ENCODE data around the gene GLRX.
"Not testable (repeated sequence)": the region's sequence is repeated elsewhere in the genome, so short reads cannot be mapped to it uniquely, and the experiment has no call there.

The GLRX gene

DNA sequence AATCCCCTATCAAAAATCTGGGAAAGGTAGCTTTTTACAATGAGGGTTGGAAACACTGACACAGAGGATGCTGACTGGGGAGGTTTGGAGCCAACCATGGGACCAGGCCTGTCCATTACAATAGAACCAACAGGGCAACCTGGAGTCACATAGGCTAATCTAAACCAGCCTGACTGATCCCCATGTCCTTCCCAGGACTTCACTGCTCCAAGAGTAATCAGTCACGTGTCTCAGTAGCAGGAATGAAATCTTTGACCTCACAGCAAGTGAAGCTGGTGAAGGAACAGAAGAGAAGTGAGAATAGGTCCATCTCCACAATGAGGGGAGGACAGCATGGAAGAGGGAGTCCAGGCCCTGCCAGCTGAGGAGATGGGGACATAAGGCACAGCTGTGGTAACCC, 16.0 kb upstream of the GLRX start:
- no peak overlapping the region for H3K9ac ChIP-seq
- no peak overlapping the region for H3K27ac ChIP-seq
- no peaks in the 10 kb centered on the region for H3K27me3 ChIP-seq (ENCODE audit: control insufficient read depth, insufficient read depth, low read length)
- H3K4me3 ChIP-seq (ENCODE audit: low read depth, low read length), result no peak overlapping the region
- H3K36me3 ChIP-seq (ENCODE audit: control insufficient read depth, insufficient read depth, low read length), result no peaks in the 10 kb centered on the region
- peaks cover 21% of the 10 kb centered on the region for H3K4me1 ChIP-seq
- no peaks in the 10 kb centered on the region for H3K9me3 ChIP-seq (ENCODE audit: control insufficient read depth, low read length)
- H3K79me2 ChIP-seq, result no peaks in the 10 kb centered on the region
- no peak overlapping the region for H3K4me2 ChIP-seq (ENCODE audit: low read length)
- TF ChIP-seq, protein P1, sequence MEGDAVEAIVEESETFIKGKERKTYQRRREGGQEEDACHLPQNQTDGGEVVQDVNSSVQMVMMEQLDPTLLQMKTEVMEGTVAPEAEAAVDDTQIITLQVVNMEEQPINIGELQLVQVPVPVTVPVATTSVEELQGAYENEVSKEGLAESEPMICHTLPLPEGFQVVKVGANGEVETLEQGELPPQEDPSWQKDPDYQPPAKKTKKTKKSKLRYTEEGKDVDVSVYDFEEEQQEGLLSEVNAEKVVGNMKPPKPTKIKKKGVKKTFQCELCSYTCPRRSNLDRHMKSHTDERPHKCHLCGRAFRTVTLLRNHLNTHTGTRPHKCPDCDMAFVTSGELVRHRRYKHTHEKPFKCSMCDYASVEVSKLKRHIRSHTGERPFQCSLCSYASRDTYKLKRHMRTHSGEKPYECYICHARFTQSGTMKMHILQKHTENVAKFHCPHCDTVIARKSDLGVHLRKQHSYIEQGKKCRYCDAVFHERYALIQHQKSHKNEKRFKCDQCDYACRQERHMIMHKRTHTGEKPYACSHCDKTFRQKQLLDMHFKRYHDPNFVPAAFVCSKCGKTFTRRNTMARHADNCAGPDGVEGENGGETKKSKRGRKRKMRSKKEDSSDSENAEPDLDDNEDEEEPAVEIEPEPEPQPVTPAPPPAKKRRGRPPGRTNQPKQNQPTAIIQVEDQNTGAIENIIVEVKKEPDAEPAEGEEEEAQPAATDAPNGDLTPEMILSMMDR (IDR thresholded peaks at IDR 0.05), result no peak
- no peak overlapping the region for H2AFZ ChIP-seq

DNA sequence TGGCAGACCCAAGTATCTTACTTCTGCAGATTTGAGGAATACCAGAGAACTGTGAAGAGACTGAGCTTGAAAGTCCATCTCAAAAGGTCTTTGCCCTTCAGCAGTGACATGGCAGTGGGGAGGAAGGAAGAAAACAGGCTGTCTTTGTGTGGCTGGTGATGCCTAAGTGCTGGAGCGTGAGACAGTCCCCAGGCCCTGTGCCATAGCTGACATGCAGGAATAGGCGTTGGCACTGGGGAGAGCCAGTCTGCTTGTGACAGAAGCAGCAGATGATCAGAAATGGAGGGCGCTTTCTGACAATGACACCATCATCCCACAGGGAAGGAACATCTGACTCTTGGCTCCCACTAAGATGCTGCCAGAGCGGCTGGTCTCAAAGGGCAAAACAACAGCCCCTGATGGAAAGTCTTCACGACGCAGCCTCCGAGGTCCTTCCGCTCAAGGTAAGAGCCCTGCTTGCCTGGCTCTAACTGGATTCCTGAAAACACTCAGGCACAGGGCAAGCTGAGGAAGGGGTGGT, 15.5 kb upstream of the GLRX start:
- Histone ChIP-seq H3K27ac (no peak overlapping the region), H3K79me2 (no peaks in the 10 kb centered on the region), H3K4me3 (ENCODE audit: low read depth, low read length) (no peak overlapping the region), H2AFZ (no peak overlapping the region), H3K27me3 (ENCODE audit: control insufficient read depth, insufficient read depth, low read length) (no peaks in the 10 kb centered on the region), H3K4me1 (peaks cover 16% of the 10 kb centered on the region), H3K4me2 (ENCODE audit: low read length) (no peak overlapping the region), H3K36me3 (ENCODE audit: control insufficient read depth, insufficient read depth, low read length) (no peaks in the 10 kb centered on the region), H3K9me3 (ENCODE audit: control insufficient read depth, low read length) (no peaks in the 10 kb centered on the region), H3K9ac (no peak overlapping the region)
- TF ChIP-seq, protein P1 (IDR thresholded peaks at IDR 0.05), result no peak

DNA sequence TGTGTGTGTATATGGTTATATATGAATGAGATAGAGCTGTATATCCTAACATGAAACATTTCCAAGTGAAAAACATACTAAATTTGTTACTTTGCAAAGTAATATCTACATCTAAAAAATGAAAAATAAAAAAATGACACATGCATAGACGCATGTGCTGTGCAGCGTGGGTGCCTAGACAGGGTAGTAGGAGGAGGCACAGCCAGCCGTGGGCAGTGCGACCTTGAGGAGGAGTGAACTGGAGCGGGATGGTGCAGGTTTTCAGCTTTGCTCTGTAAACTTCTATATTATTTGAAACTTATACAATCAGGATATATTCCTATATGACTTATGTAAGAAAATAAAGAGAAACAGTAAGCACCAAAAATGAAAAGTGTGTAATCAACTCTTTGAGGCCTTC, 15.0 kb upstream of the GLRX start:
- Histone ChIP-seq H3K36me3 (ENCODE audit: control insufficient read depth, insufficient read depth, low read length) (no peaks in the 10 kb centered on the region), H2AFZ (no peak overlapping the region), H3K27me3 (ENCODE audit: control insufficient read depth, insufficient read depth, low read length) (no peaks in the 10 kb centered on the region), H3K4me3 (ENCODE audit: low read depth, low read length) (no peak overlapping the region), H3K9me3 (ENCODE audit: control insufficient read depth, low read length) (no peaks in the 10 kb centered on the region), H3K4me2 (ENCODE audit: low read length) (no peak overlapping the region), H3K79me2 (no peaks in the 10 kb centered on the region), H3K27ac (no peak overlapping the region), H3K9ac (no peak overlapping the region), H3K4me1 (peaks cover 13% of the 10 kb centered on the region)
- TF ChIP-seq, protein P1 (IDR thresholded peaks at IDR 0.05), result no peak

DNA sequence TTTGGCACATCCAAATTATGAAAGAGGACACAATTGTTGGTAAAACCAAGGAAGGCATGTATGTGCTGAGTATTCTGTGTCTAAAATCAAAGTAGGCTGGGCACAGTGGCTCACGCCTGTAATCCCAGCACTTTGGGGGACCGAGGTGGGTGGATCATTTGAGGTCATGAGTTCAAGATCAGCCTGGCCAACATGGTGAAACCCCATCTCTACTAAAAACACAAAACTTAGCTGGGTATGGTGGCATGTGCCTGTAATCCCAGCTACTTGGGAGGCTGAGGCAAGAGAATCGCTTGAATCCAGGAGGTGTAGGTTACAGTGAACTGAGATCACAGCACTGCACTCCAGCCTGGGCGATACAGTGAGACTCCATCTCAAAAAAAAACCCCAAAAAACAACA, 14.4 kb upstream of the GLRX start:
- peaks cover 13% of the 10 kb centered on the region for H3K4me1 ChIP-seq
- H3K9me3 ChIP-seq (ENCODE audit: control insufficient read depth, low read length); H3K4me2 ChIP-seq (ENCODE audit: low read length); H3K79me2 ChIP-seq; H3K9ac ChIP-seq; H3K4me3 ChIP-seq (ENCODE audit: low read depth, low read length); H3K27me3 ChIP-seq (ENCODE audit: control insufficient read depth, insufficient read depth, low read length); H2AFZ ChIP-seq; H3K27ac ChIP-seq; H3K36me3 ChIP-seq (ENCODE audit: control insufficient read depth, insufficient read depth, low read length): not testable (repeated sequence)

DNA sequence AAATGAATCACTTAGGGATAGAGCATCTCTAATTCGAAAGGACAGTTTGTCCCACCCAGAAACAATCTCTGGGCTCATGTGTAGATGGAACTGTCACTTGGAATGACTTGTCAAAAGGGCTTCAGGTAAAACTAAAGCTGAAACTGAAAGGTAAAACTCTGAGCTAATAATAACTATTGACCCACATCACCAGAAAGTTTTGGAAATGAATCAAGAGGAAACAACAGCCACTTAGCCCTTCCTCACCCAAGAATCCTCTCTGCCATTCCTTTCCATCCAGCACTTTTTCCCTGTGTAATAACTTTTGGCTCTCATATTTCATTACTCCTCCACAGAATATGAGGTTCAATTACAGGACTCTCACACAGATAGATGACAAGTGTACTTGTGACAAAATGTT, 14.0 kb upstream of the GLRX start:
- peaks cover 13% of the 10 kb centered on the region for H3K4me1 ChIP-seq
- no peak overlapping the region for H3K4me3 ChIP-seq (ENCODE audit: low read depth, low read length)
- H3K27me3 ChIP-seq (ENCODE audit: control insufficient read depth, insufficient read depth, low read length), result no peaks in the 10 kb centered on the region
- H3K27ac ChIP-seq, result peak overlapping the region; percentile 11
- no peaks in the 10 kb centered on the region for H3K79me2 ChIP-seq
- H3K9me3 ChIP-seq (ENCODE audit: control insufficient read depth, low read length), result no peaks in the 10 kb centered on the region
- TF ChIP-seq, protein P1 (IDR thresholded peaks at IDR 0.05), result no peak
- H2AFZ ChIP-seq, result no peak overlapping the region
- H3K36me3 ChIP-seq (ENCODE audit: control insufficient read depth, insufficient read depth, low read length), result no peaks in the 10 kb centered on the region
- H3K9ac ChIP-seq, result no peak overlapping the region
- no peak overlapping the region for H3K4me2 ChIP-seq (ENCODE audit: low read length)
